ENCODE data around the gene ZNF646. TPM values are rescaled to one million over a fixed set of nuclear protein-coding genes. Genes with fewer than 3 reads are reported as not detected.

ZNF646 gene
- total RNA-seq, 6 donors from 2014 or later: 16.7 to 40.9 (median 23.2) TPM

- Histone ChIP-seq H3K4me1 (peaks cover 10 to 31% (median 17%) of the 10 kb centered on the region in 4 donors), H3K9me3 (no peaks in the 10 kb centered on the region), H3K27me3 (no peaks in the 10 kb centered on the region), H3K36me3 (peaks cover 7 to 85% (median 35%) of the 10 kb centered on the region in 4 donors), H3K4me3 (no peak overlapping the region), H3K27ac (no peak overlapping the region)
- DNase-seq (no peak), ATAC-seq (ENCODE audit: low FRiP score in 2 of 2) (no peak)
- 82 to 86% methylated on average over 8 of the region's 8 CpGs for WGBS, 2 donors
- TF ChIP-seq POLR2A (IDR thresholded peaks at IDR 0.05) (no peak), POLR2AphosphoS5 (IDR thresholded peaks at IDR 0.05) (no peak), CTCF (IDR thresholded peaks at IDR 0.05) (no peak), EP300 (IDR thresholded peaks at IDR 0.05) (no peak)
Observed at GRCh38 chr16:31085411-31085810, 11.2 kb downstream of the ZNF646 start.

- DNase-seq: no peak
Observed at GRCh38 chr16:31085873-31086628, 11.8 kb downstream of the ZNF646 start.

GRCh38 chr16:31086629-31086906, 12.3 kb downstream of the ZNF646 start:
- WGBS, 2 donors: 93% methylated on average over 4 of the region's 6 CpGs; no CpG with 5 or more reads in 1 of the 2 donors
- Histone ChIP-seq H3K36me3 (peaks cover 0 to 84% (median 33%) of the 10 kb centered on the region in 4 donors), H3K9me3 (no peaks in the 10 kb centered on the region), H3K27me3 (no peaks in the 10 kb centered on the region), H3K4me1 (peaks cover 5 to 19% (median 13%) of the 10 kb centered on the region in 4 donors), H3K27ac (no peak overlapping the region), H3K4me3 (no peak overlapping the region)
- no peak for ATAC-seq (ENCODE audit: low FRiP score in 2 of 2)
- no peak for DNase-seq
- no peak for TF ChIP-seq POLR2A (IDR thresholded peaks at IDR 0.05)
- no peak for TF ChIP-seq CTCF (IDR thresholded peaks at IDR 0.05)
- no peak for TF ChIP-seq POLR2AphosphoS5 (IDR thresholded peaks at IDR 0.05)
- TF ChIP-seq EP300 (IDR thresholded peaks at IDR 0.05): no peak

More at GRCh38 chr16:31085873-31086628, 11.8 kb downstream of the ZNF646 start:
- Histone ChIP-seq H3K27ac (no peak overlapping the region), H3K4me1 (peaks cover 10 to 24% (median 17%) of the 10 kb centered on the region in 4 donors), H3K27me3 (no peaks in the 10 kb centered on the region), H3K9me3 (no peaks in the 10 kb centered on the region), H3K36me3 (peaks cover under 1 to 85% (median 35%) of the 10 kb centered on the region in 4 donors), H3K4me3 (no peak overlapping the region)
- 88 to 91% methylated on average over 12 to 16 of the region's 18 CpGs for WGBS, 2 donors
- ATAC-seq (ENCODE audit: low FRiP score in 2 of 2): no peak
- TF ChIP-seq POLR2A (IDR thresholded peaks at IDR 0.05): no peak
- no peak for TF ChIP-seq POLR2AphosphoS5 (IDR thresholded peaks at IDR 0.05)
- no peak for TF ChIP-seq EP300 (IDR thresholded peaks at IDR 0.05)
- no peak for TF ChIP-seq CTCF (IDR thresholded peaks at IDR 0.05)

GRCh38 chr16:31087481-31087880, 13.3 kb downstream of the ZNF646 start:
- no peak for TF ChIP-seq POLR2A (IDR thresholded peaks at IDR 0.05)
- no peak for TF ChIP-seq POLR2AphosphoS5 (IDR thresholded peaks at IDR 0.05)
- TF ChIP-seq EP300 (IDR thresholded peaks at IDR 0.05): no peak
- no peak for TF ChIP-seq CTCF (IDR thresholded peaks at IDR 0.05)
- H3K36me3 ChIP-seq: peaks cover 0 to 75% (median 30%) of the 10 kb centered on the region in 4 donors
- 88 to 96% methylated on average over 5 to 8 of the region's 8 CpGs for WGBS, 2 donors

GRCh38 chr16:31087971-31088370, 13.7 kb downstream of the ZNF646 start:
- WGBS, 2 donors: 90 to 100% methylated on average over 1 to 5 of the region's 5 CpGs
- Histone ChIP-seq H3K27ac (no peak overlapping the region), H3K9me3 (no peaks in the 10 kb centered on the region), H3K4me1 (peaks cover 0 to 16% (median 7%) of the 10 kb centered on the region in 4 donors), H3K27me3 (no peaks in the 10 kb centered on the region), H3K36me3 (peaks cover 0 to 70% (median 27%) of the 10 kb centered on the region in 4 donors), H3K4me3 (no peak overlapping the region)
- no peak for ATAC-seq (ENCODE audit: low FRiP score in 2 of 2)
- DNase-seq: no peak
- TF ChIP-seq EP300 (IDR thresholded peaks at IDR 0.05) (no peak), POLR2A (IDR thresholded peaks at IDR 0.05) (no peak), POLR2AphosphoS5 (IDR thresholded peaks at IDR 0.05) (no peak), CTCF (IDR thresholded peaks at IDR 0.05) (no peak)

More at GRCh38 chr16:31087481-31087880, 13.3 kb downstream of the ZNF646 start:
- H3K4me3 ChIP-seq: no peak overlapping the region
- H3K27ac ChIP-seq: no peak overlapping the region
- no peaks in the 10 kb centered on the region for H3K9me3 ChIP-seq
- H3K27me3 ChIP-seq: no peaks in the 10 kb centered on the region
- ATAC-seq (ENCODE audit: low FRiP score in 2 of 2): no peak
- DNase-seq: no peak
- H3K4me1 ChIP-seq: peaks cover 0 to 15% (median 6%) of the 10 kb centered on the region in 4 donors

All from upper lobe of left lung (tissue), 6 donors.